Measurements from ENCODE around the gene KIAA0232.
"Not testable (repeated sequence)": the region's sequence is repeated elsewhere in the genome, so short reads cannot be mapped to it uniquely, and the experiment has no call there.

KIAA0232 gene

GRCh38 chr4:6753891-6754290 lies 28.6 kb upstream of the KIAA0232 start:
- no peak for DNase-seq
- TF ChIP-seq, protein P1, sequence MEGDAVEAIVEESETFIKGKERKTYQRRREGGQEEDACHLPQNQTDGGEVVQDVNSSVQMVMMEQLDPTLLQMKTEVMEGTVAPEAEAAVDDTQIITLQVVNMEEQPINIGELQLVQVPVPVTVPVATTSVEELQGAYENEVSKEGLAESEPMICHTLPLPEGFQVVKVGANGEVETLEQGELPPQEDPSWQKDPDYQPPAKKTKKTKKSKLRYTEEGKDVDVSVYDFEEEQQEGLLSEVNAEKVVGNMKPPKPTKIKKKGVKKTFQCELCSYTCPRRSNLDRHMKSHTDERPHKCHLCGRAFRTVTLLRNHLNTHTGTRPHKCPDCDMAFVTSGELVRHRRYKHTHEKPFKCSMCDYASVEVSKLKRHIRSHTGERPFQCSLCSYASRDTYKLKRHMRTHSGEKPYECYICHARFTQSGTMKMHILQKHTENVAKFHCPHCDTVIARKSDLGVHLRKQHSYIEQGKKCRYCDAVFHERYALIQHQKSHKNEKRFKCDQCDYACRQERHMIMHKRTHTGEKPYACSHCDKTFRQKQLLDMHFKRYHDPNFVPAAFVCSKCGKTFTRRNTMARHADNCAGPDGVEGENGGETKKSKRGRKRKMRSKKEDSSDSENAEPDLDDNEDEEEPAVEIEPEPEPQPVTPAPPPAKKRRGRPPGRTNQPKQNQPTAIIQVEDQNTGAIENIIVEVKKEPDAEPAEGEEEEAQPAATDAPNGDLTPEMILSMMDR (IDR thresholded peaks at IDR 0.05; ENCODE audit: low read depth, low read length), result no peak
- Histone ChIP-seq H3K27me3 (no peaks in the 10 kb centered on the region), H3K36me3 (no peaks in the 10 kb centered on the region), H3K9me3 (no peaks in the 10 kb centered on the region), H3K4me3 (ENCODE audit: low read depth, low read length) (no peak overlapping the region), H3K4me1 (no peaks in the 10 kb centered on the region; the same call in 1 of the 2 replicates)

- no peaks in the 10 kb centered on the region for H3K27me3 ChIP-seq
- H3K4me3 ChIP-seq (ENCODE audit: low read depth, low read length), result no peak overlapping the region
- TF ChIP-seq, protein P1 (IDR thresholded peaks at IDR 0.05; ENCODE audit: low read depth, low read length), result no peak
- H3K36me3 ChIP-seq, result no peaks in the 10 kb centered on the region
- no peaks in the 10 kb centered on the region for H3K9me3 ChIP-seq
- DNase-seq, result no peak
- H3K4me1 ChIP-seq, result no peaks in the 10 kb centered on the region
These were observed 27.9 kb upstream of the KIAA0232 start for GRCh38 chr4:6754481-6755087.

DNA sequence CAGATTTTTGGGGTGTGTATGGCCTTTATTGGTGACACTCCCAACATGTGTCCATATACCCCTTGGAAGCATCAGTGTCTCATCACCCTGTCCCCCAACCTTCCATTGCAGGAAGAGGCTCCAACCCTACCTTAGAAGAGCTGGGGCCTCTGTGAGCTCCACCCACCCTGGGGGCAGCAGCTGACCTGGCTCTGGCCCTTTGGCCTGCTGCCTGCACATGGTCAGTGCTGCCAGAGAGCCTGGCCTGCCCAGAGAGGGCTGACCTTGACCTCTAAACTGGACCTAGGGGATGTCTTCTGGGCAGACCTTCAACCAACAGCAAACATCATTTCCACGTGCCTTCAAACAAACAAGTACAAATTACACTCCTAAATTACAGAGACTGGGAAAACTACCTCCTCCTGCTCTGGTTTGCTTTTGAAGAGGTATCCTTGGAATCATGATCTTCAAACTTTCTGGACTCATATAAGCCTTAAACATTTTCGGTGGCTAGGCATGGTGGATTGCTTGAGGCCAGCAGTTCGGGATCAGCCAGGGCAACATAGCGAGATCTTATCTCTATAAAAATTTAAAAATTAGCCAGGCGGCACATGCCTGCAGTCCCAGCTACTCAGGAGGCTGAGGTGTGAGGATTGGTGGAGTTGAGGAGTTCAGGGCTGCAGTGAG lies 27.3 kb upstream of the KIAA0232 start:
- Histone ChIP-seq H3K9me3 (no peaks in the 10 kb centered on the region), H3K4me1 (no peaks in the 10 kb centered on the region), H3K4me3 (ENCODE audit: low read depth, low read length) (no peak overlapping the region), H3K27me3 (no peaks in the 10 kb centered on the region), H3K36me3 (no peaks in the 10 kb centered on the region)
- TF ChIP-seq, protein P1 (IDR thresholded peaks at IDR 0.05; ENCODE audit: low read depth, low read length), result no peak
- DNase-seq, result no peak

DNA sequence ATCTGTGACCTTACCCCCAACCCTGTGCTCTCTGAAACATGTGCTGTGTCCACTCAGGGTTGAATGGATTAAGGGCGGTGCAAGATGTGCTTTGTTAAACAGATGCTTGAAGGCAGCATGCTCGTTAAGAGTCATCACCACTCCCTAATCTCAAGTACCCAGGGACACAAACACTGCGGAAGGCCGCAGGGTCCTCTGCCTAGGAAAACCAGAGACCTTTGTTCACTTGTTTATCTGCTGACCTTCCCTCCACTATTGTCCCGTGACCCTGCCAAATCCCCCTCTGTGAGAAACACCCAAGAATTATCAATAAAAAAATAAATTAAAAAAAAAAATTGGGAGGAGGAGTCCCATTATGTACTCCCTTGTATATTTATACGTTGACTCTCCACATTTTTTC lies 26.2 kb upstream of the KIAA0232 start:
- DNase-seq, H3K9me3 ChIP-seq: not testable (repeated sequence)

DNA sequence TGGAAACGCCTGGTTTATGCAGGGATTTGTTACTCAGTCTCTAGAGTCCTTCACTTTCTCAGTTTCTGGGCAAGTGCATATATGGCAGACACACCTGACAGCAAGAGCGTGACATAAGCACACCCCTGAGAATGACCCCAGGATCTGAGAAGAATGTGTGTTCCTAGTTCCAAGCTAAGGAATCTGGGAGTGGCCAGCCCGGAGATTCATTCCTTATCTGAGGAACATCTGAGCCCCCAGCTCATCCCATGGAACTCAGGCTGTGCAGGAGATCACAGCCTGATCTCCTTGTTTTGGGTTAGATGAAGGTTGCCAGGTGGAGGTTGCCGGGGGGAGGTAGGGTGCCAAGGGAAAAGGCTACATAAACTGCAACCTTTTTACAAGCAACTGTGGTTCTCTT lies 23.8 kb upstream of the KIAA0232 start:
- no peaks in the 10 kb centered on the region for H3K4me1 ChIP-seq
- no peaks in the 10 kb centered on the region for H3K36me3 ChIP-seq
- TF ChIP-seq, protein P1 (IDR thresholded peaks at IDR 0.05; ENCODE audit: low read depth, low read length), result no peak
- no peaks in the 10 kb centered on the region for H3K27me3 ChIP-seq
- no peaks in the 10 kb centered on the region for H3K9me3 ChIP-seq
- no peak overlapping the region for H3K4me3 ChIP-seq (ENCODE audit: low read depth, low read length)
- no peak for DNase-seq

More for the DNA sequence above, 26.2 kb upstream of the KIAA0232 start:
- H3K27me3 ChIP-seq; H3K36me3 ChIP-seq; H3K4me1 ChIP-seq; H3K4me3 ChIP-seq (ENCODE audit: low read depth, low read length): not testable (repeated sequence)

DNA sequence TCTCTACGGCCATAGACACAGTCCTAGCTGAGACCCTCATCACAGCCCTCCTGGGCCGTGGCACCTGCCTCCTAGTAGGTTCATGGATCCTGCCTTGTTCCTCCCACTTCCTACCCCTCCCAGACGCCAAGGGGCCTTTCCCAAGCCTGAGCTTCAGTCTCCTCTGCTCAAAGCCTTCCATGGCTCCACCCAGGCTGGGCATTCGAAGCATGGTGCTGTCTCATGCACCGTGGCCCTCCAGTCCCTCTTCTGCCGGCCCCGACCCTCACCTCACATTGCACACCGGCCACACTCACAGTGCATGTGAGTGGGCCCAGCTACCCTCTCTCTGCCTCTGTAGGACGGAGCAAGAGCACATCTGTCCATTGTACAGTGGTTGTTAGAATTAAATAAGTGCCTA lies 21.7 kb upstream of the KIAA0232 start:
- no peaks in the 10 kb centered on the region for H3K9me3 ChIP-seq
- no peak overlapping the region for H3K4me3 ChIP-seq (ENCODE audit: low read depth, low read length)
- DNase-seq, result no peak
- H3K27me3 ChIP-seq, result no peaks in the 10 kb centered on the region
- no peaks in the 10 kb centered on the region for H3K36me3 ChIP-seq
- TF ChIP-seq, protein P1 (IDR thresholded peaks at IDR 0.05; ENCODE audit: low read depth, low read length), result no peak
- no peaks in the 10 kb centered on the region for H3K4me1 ChIP-seq
